ENCODE data around the gene TGFBI.

The TGFBI gene

GRCh38 chr5:136076881-136077445 is 48.2 kb downstream of the TGFBI start:
- TF ChIP-seq CTCF (IDR thresholded peaks at IDR 0.05; ENCODE audit: low read depth, low read length, missing control alignments): no peak
- no peak for DNase-seq (ENCODE audit: extremely low read depth, low read depth)
- H3K4me3 ChIP-seq (replicated peaks; ENCODE audit: low read depth, low read length): no peak overlapping the region

DNA sequence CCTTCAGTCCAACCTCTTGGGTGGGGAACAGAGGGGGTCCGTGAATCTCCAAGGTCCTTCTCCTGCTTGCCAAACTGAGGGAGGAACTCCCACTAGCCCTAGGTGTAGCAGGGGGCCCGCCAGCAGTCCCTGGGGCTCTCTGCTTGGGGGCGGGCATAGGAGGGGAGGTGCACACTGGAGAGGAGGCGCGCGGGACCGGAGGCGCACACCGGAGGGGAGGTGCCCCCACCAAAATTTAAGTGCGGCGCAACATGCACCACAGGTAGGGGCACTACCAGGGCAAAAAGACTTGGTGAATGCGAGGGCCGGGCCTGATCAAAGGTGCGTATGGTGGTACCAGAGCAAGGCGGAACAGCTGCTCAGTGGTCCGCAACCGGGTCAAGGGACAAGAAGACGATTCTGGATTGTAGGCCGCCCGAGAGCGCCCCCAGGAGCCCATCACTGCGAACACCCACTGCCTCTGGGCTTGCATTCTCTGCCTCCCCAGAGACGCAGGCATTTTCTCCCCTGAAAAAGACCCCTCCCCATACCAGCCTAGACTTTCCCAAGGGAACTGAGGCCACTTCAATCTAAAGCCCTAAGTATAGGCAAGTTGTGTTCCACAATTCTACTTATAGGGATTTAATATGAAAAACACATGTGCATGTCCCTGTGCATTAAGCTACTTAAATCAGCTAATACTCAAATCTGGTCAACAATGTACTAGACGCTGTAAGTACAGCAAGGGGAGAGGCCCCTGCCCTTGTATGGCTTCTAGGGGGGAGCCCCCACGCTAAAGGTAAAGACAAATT is 50.6 kb downstream of the TGFBI start:
- no peak for DNase-seq (ENCODE audit: extremely low read depth, low read depth)
- peak overlapping the region; percentile 40 for H3K4me3 ChIP-seq (replicated peaks; ENCODE audit: low read depth, low read length)
- TF ChIP-seq CTCF (IDR thresholded peaks at IDR 0.05; ENCODE audit: low read depth, low read length, missing control alignments): no peak

GRCh38 chr5:136080113-136080482 is 51.3 kb downstream of the TGFBI start:
- H3K4me3 ChIP-seq (replicated peaks; ENCODE audit: low read depth, low read length): peak overlapping the region; percentile 40
- no peak for DNase-seq (ENCODE audit: extremely low read depth, low read depth)
- TF ChIP-seq CTCF (IDR thresholded peaks at IDR 0.05; ENCODE audit: low read depth, low read length, missing control alignments): no peak

- TF ChIP-seq CTCF (IDR thresholded peaks at IDR 0.05; ENCODE audit: low read depth, low read length, missing control alignments): no peak
- DNase-seq (ENCODE audit: extremely low read depth, low read depth): peak; percentile 56
- peak overlapping the region; percentile 40 for H3K4me3 ChIP-seq (replicated peaks; ENCODE audit: low read depth, low read length)
Measured at GRCh38 chr5:136080483-136081216, 51.9 kb downstream of the TGFBI start.

DNA sequence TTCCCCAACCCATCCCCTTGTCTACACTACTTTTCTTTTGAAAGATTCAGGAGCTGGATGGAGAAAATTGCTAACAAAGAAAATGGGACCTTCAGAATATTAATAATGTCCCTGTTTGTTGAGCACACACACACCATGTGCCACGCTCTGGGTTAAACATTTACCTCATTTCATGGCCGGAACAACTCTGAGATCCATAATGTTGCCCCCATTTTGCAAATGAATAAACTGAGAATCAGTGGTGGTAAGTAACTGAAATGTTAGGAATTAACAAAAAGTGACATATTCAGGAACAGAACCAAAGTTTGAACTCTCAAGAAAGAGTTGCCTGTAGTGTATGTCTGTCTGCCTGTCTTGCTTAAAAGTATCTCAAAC is 52.4 kb downstream of the TGFBI start:
- H3K4me3 ChIP-seq (replicated peaks; ENCODE audit: low read depth, low read length): no peak overlapping the region

More for the DNA sequence above, 52.4 kb downstream of the TGFBI start:
- no peak for DNase-seq (ENCODE audit: extremely low read depth, low read depth)
- no peak for TF ChIP-seq CTCF (IDR thresholded peaks at IDR 0.05; ENCODE audit: low read depth, low read length, missing control alignments)

Measured in HFF-Myc (cell line).